ENCODE measurements around the gene PPIH. TPM values are rescaled to one million over a fixed set of nuclear protein-coding genes. Genes with fewer than 3 reads are reported as not detected.

The PPIH gene
- total RNA-seq, 1 donor from 2014 or later = 21.0 TPM

GRCh38 chr1:42691157-42691498, 32.9 kb downstream of the PPIH start:
- peaks cover 21% of the 10 kb centered on the region for H3K36me3 ChIP-seq
- no peak for TF ChIP-seq CTCF (IDR thresholded peaks at IDR 0.05; ENCODE audit: borderline replicate concordance)
- no peak overlapping the region for H3K4me3 ChIP-seq
- no peaks in the 10 kb centered on the region for H3K9me3 ChIP-seq (replicated peaks)
- no peak overlapping the region for H3K27ac ChIP-seq (replicated peaks)
- no peak for DNase-seq
- no peaks in the 10 kb centered on the region for H3K27me3 ChIP-seq (ENCODE audit: low read depth)
- H3K4me1 ChIP-seq = peaks cover 81% of the 10 kb centered on the region
- intact Hi-C loops (cut with micrococcal nuclease) = no loop called here

GRCh38 chr1:42692461-42692860, 34.2 kb downstream of the PPIH start:
- no peak for DNase-seq
- Histone ChIP-seq H3K27me3 (ENCODE audit: low read depth) (no peaks in the 10 kb centered on the region), H3K9me3 (replicated peaks) (no peaks in the 10 kb centered on the region), H3K27ac (replicated peaks) (no peak overlapping the region), H3K4me3 (no peak overlapping the region), H3K4me1 (peaks cover 67% of the 10 kb centered on the region), H3K36me3 (peaks cover 35% of the 10 kb centered on the region)
- TF ChIP-seq CTCF (IDR thresholded peaks at IDR 0.05; ENCODE audit: borderline replicate concordance) = no peak
- intact Hi-C loops (cut with micrococcal nuclease) = no loop called here

- H3K9me3 ChIP-seq (replicated peaks) = no peaks in the 10 kb centered on the region
- no peak overlapping the region for H3K4me3 ChIP-seq
- no peak for DNase-seq
- TF ChIP-seq CTCF (IDR thresholded peaks at IDR 0.05; ENCODE audit: borderline replicate concordance) = no peak
- no peaks in the 10 kb centered on the region for H3K27me3 ChIP-seq (ENCODE audit: low read depth)
- no peak overlapping the region for H3K27ac ChIP-seq (replicated peaks)
- intact Hi-C loops (cut with micrococcal nuclease) = no loop called here
- H3K4me1 ChIP-seq = peaks cover 63% of the 10 kb centered on the region
- peaks cover 39% of the 10 kb centered on the region for H3K36me3 ChIP-seq
These were observed 34.7 kb downstream of the PPIH start for GRCh38 chr1:42692911-42693310.

GRCh38 chr1:42698081-42698813, 40.0 kb downstream of the PPIH start:
- peaks cover 93% of the 10 kb centered on the region for H3K36me3 ChIP-seq
- H3K4me1 ChIP-seq = peaks cover 9% of the 10 kb centered on the region
- TF ChIP-seq CTCF (IDR thresholded peaks at IDR 0.05; ENCODE audit: borderline replicate concordance) = no peak
- DNase-seq = no peak
- H3K27ac ChIP-seq (replicated peaks) = no peak overlapping the region
- intact Hi-C loops (cut with micrococcal nuclease) = no loop called here
- no peaks in the 10 kb centered on the region for H3K9me3 ChIP-seq (replicated peaks)
- no peak overlapping the region for H3K4me3 ChIP-seq
- no peaks in the 10 kb centered on the region for H3K27me3 ChIP-seq (ENCODE audit: low read depth)

- Histone ChIP-seq H3K9me3 (replicated peaks) (no peaks in the 10 kb centered on the region), H3K4me3 (no peak overlapping the region), H3K4me1 (no peaks in the 10 kb centered on the region), H3K27ac (replicated peaks) (no peak overlapping the region), H3K36me3 (peaks cover 98% of the 10 kb centered on the region), H3K27me3 (ENCODE audit: low read depth) (no peaks in the 10 kb centered on the region)
- TF ChIP-seq CTCF (IDR thresholded peaks at IDR 0.05; ENCODE audit: borderline replicate concordance) = no peak
- intact Hi-C loops (cut with micrococcal nuclease) = no loop called here
- no peak for DNase-seq
These were observed 41.8 kb downstream of the PPIH start for GRCh38 chr1:42700006-42700405.

Measured in left ventricle myocardium inferior (tissue), 1 donor.